Mesodermal cell (in vitro differentiated cells): ENCODE results near the gene SRSF9.

Experiments
- H3K27ac ChIP-seq: 2 replicates; pipeline ENCODE4 v1.7.0; 2013; ENCODE audit warnings: mild to moderate bottlenecking, low read depth, low read length, moderate library complexity; ENCODE audit not compliant: severe bottlenecking
- H3K36me3 ChIP-seq: 2 replicates; pipeline ENCODE4 v1.7.1; 2013; ENCODE audit warnings: mild to moderate bottlenecking, low read length, moderate library complexity; ENCODE audit not compliant: control insufficient read depth, insufficient read depth
- H3K4me1 ChIP-seq: one replicate; pipeline ENCODE4 v1.7.1; 2013; ENCODE audit warnings: mild to moderate bottlenecking, low read length; ENCODE audit not compliant: insufficient read depth, control insufficient read depth, poor library complexity, severe bottlenecking
- H3K4me3 ChIP-seq: 2 replicates; pipeline ENCODE4 v1.7.0; 2013; ENCODE audit warnings: low read length, control low read depth, mild to moderate bottlenecking; ENCODE audit not compliant: insufficient read depth, poor library complexity, severe bottlenecking; ENCODE audit errors: extremely low read depth
- H3K9me3 ChIP-seq: 2 replicates; pipeline ENCODE4 v1.7.1; 2013; ENCODE audit warnings: mild to moderate bottlenecking, low read length, moderate library complexity; ENCODE audit not compliant: control insufficient read depth
- WGBS, 2 experiments: methylation state at CpG; one replicate each; pipeline ENCODE4 v1.1.5; 2013; ENCODE audit warnings: missing lambda C conversion rate in 2 of 2; ENCODE audit not compliant: insufficient coverage in 2 of 2; 5-methylcytosine and 5-hydroxymethylcytosine counted together

Gene SRSF9

GRCh38 chr12:120481022-120481767 lies 11.6 kb upstream of the SRSF9 start:
- WGBS, 2 experiments: 96 to 99% methylated on average over 5 of the region's 9 CpGs
- Histone ChIP-seq H3K9me3 (no peaks in the 10 kb centered on the region), H3K4me1 (no peaks in the 10 kb centered on the region), H3K4me3 (no peak overlapping the region), H3K36me3 (no peaks in the 10 kb centered on the region), H3K27ac (no peak overlapping the region)

GRCh38 chr12:120480211-120480610 lies 10.7 kb upstream of the SRSF9 start:
- Histone ChIP-seq H3K36me3 (no peaks in the 10 kb centered on the region), H3K9me3 (no peaks in the 10 kb centered on the region), H3K4me3 (no peak overlapping the region), H3K27ac (no peak overlapping the region), H3K4me1 (peaks cover 1% of the 10 kb centered on the region)
- 83 to 100% methylated on average over 1 of the region's 1 CpG for WGBS, 2 experiments

- WGBS, 2 experiments: 83 to 89% methylated on average over 1 of the region's 1 CpG
Observed at GRCh38 chr12:120479458-120479857, 9.9 kb upstream of the SRSF9 start.

GRCh38 chr12:120475643-120476042 lies 6.1 kb upstream of the SRSF9 start:
- no peaks in the 10 kb centered on the region for H3K36me3 ChIP-seq
- no peaks in the 10 kb centered on the region for H3K9me3 ChIP-seq
- no CpG with 5 or more reads among the region's 1 CpG for WGBS, 2 experiments
- H3K4me1 ChIP-seq: peaks cover 9% of the 10 kb centered on the region
- H3K4me3 ChIP-seq: no peak overlapping the region
- no peak overlapping the region for H3K27ac ChIP-seq

More at GRCh38 chr12:120479458-120479857, 9.9 kb upstream of the SRSF9 start:
- Histone ChIP-seq H3K27ac (no peak overlapping the region), H3K4me3 (no peak overlapping the region), H3K4me1 (peaks cover 9% of the 10 kb centered on the region), H3K9me3 (no peaks in the 10 kb centered on the region), H3K36me3 (no peaks in the 10 kb centered on the region)

GRCh38 chr12:120474616-120474960 lies 5.0 kb upstream of the SRSF9 start:
- Histone ChIP-seq H3K9me3 (no peaks in the 10 kb centered on the region), H3K36me3 (no peaks in the 10 kb centered on the region), H3K4me3 (no peak overlapping the region), H3K4me1 (peaks cover 12% of the 10 kb centered on the region), H3K27ac (no peak overlapping the region)
- WGBS, 2 experiments: no CpG with 5 or more reads among the region's 2 CpGs

- Histone ChIP-seq H3K9me3 (no peaks in the 10 kb centered on the region), H3K27ac (no peak overlapping the region), H3K4me1 (peaks cover 12% of the 10 kb centered on the region), H3K4me3 (no peak overlapping the region), H3K36me3 (no peaks in the 10 kb centered on the region)
- 90 to 91% methylated on average over 3 to 6 of the region's 6 CpGs for WGBS, 2 experiments
Observed at GRCh38 chr12:120473807-120474615, 4.5 kb upstream of the SRSF9 start.

GRCh38 chr12:120472521-120472920 lies 3.0 kb upstream of the SRSF9 start:
- Histone ChIP-seq H3K4me1 (peaks cover 12% of the 10 kb centered on the region), H3K36me3 (peaks cover 6% of the 10 kb centered on the region), H3K9me3 (no peaks in the 10 kb centered on the region), H3K4me3 (no peak overlapping the region), H3K27ac (no peak overlapping the region)

- Histone ChIP-seq H3K27ac (no peak overlapping the region), H3K9me3 (no peaks in the 10 kb centered on the region), H3K4me1 (peaks cover 17% of the 10 kb centered on the region), H3K36me3 (peaks cover 29% of the 10 kb centered on the region), H3K4me3 (peak overlapping the region; percentile 87)
- WGBS, 2 experiments: 68% methylated on average over 24 of the region's 26 CpGs
Observed at GRCh38 chr12:120470150-120470784, 719 bp upstream of the SRSF9 start.

- peaks cover 42% of the 10 kb centered on the region for H3K36me3 ChIP-seq
- 0 to 2% methylated on average over 36 to 37 of the region's 57 CpGs for WGBS, 2 experiments
- no peaks in the 10 kb centered on the region for H3K9me3 ChIP-seq
- peak overlapping the region; percentile 88 for H3K27ac ChIP-seq
- peaks cover 8% of the 10 kb centered on the region for H3K4me1 ChIP-seq
- H3K4me3 ChIP-seq: peak overlapping the region; percentile 87
Observed at GRCh38 chr12:120468821-120469449, 613 bp downstream of the SRSF9 start.

GRCh38 chr12:120468325-120468820 lies 1.2 kb downstream of the SRSF9 start:
- Histone ChIP-seq H3K4me1 (peaks cover 8% of the 10 kb centered on the region), H3K36me3 (peaks cover 47% of the 10 kb centered on the region), H3K4me3 (peak overlapping the region; percentile 87), H3K27ac (peak overlapping the region; percentile 88), H3K9me3 (no peaks in the 10 kb centered on the region)
- 4 to 25% methylated on average over 7 to 22 of the region's 23 CpGs for WGBS, 2 experiments
